SK-N-SH (cell line): Measurements from ENCODE around the gene HCST. TPM values are rescaled to one million over a fixed set of nuclear protein-coding genes. Genes with fewer than 3 reads are reported as not detected.
A peak's percentile ranks its signal among the peaks of the same experiment; 100 is the strongest.

ENCODE experiments used
- CTCF ChIA-PET: fragments of 300-600, 350-600 bp; formaldehyde crosslinking; extraction: SDS; loops from one replicate; lab custom pipeline; 2021; lab: Yijun Ruan, JAX
- POLR2A ChIA-PET: fragments of 350-600 bp; sonication (Branson Sonifier 250); formaldehyde crosslinking; extraction: SDS; loops from one replicate; lab custom pipeline; 2020; ENCODE audit warnings: antibody characterized with exemption, inconsistent platforms; lab: Yijun Ruan, JAX
- DNase-seq: peaks from one replicate; pipeline ENCODE4 v3.0.0; 2012
- H2AFZ ChIP-seq: fragments of 200-600 bp; sonication (generic); 2 replicates; pipeline ENCODE4 v1.8.1; 2016; ENCODE audit warnings: antibody characterized with exemption, mild to moderate bottlenecking, low read depth
- H3F3A ChIP-seq: fragments of 200-600 bp; sonication (generic); replicated peaks from 2 replicates; pipeline ENCODE3; 2016; ENCODE audit warnings: antibody characterized with exemption, mild to moderate bottlenecking; ENCODE audit not compliant: insufficient read depth
- H3K27ac ChIP-seq, 2 experiments: fragments of 200-500 bp in 1 of 2; fragments of 200-600 bp in 1 of 2; sonication (Bioruptor generic) in 1 of 2; sonication (generic), shearing (Covaris generic) in 1 of 2; 2 replicates each; pipeline versions ENCODE4 v1.5.1 to v1.6.1; 2014 to 2016; ENCODE audit warnings: low read depth in 2 of 2, inconsistent platforms in 1 of 2, low read length in 1 of 2, mild to moderate bottlenecking in 1 of 2, mixed read lengths in 1 of 2
- H3K27me3 ChIP-seq: fragments of 200-600 bp; sonication (generic), shearing (Covaris generic); 2 replicates; pipeline ENCODE4 v1.6.1; 2016; ENCODE audit warnings: mixed run types; ENCODE audit not compliant: insufficient read depth
- H3K36me3 ChIP-seq, 2 experiments: fragments of 200-500 bp in 1 of 2; fragments of 200-600 bp in 1 of 2; sonication (Bioruptor generic) in 1 of 2; sonication (generic) in 1 of 2; replicated peaks in 1 of 2; 2 replicates each; pipeline versions ENCODE3 to v1.5.1; 2014 to 2016; ENCODE audit warnings: low read length in 1 of 2, mild to moderate bottlenecking in 1 of 2; ENCODE audit not compliant: insufficient read depth in 2 of 2, control insufficient read depth in 1 of 2
- H3K4me1 ChIP-seq, 2 experiments: fragments of 200-500 bp in 1 of 2; fragments of 200-600 bp in 1 of 2; sonication (Bioruptor generic) in 1 of 2; sonication (generic), shearing (Covaris generic) in 1 of 2; 2 replicates each; pipeline versions ENCODE4 v1.5.1 to v1.6.1; 2014 to 2016; ENCODE audit warnings: low read depth in 1 of 2, low read length in 1 of 2, mixed run types in 1 of 2; ENCODE audit not compliant: insufficient read depth in 2 of 2, control insufficient read depth in 1 of 2
- H3K4me2 ChIP-seq: fragments of 200-600 bp; sonication (generic), shearing (Covaris generic); 2 replicates; pipeline ENCODE4 v1.6.1; 2017; ENCODE audit warnings: mixed run types
- H3K4me3 ChIP-seq, 2 experiments: fragments of 200-500 bp in 1 of 2; fragments of 200-600 bp in 1 of 2; sonication (Bioruptor generic) in 1 of 2; sonication (generic), shearing (Covaris generic) in 1 of 2; 2 replicates each; pipeline versions ENCODE4 v1.5.1 to v1.8.1; 2014 to 2016; ENCODE audit warnings: low read depth in 2 of 2, inconsistent platforms in 1 of 2, low read length in 1 of 2, mild to moderate bottlenecking in 1 of 2, mixed read lengths in 1 of 2, moderate library complexity in 1 of 2
- H3K79me2 ChIP-seq: fragments of 200-600 bp; sonication (generic); 2 replicates; pipeline ENCODE4 v1.8.1; 2017; ENCODE audit warnings: mild to moderate bottlenecking; ENCODE audit not compliant: insufficient read depth
- H3K9ac ChIP-seq: fragments of 200-600 bp; sonication (generic); 2 replicates; pipeline ENCODE4 v1.6.1; 2017; ENCODE audit warnings: mixed run types
- H3K9me2 ChIP-seq: fragments of 200-600 bp; sonication (generic); 2 replicates; pipeline ENCODE4 v1.6.1; 2017; ENCODE audit warnings: mixed run types
- H3K9me3 ChIP-seq: fragments of 200-600 bp; sonication (generic); 2 replicates; pipeline ENCODE4 v1.6.1; 2017; ENCODE audit warnings: mixed run types, mild to moderate bottlenecking, moderate library complexity
- H4K20me1 ChIP-seq: fragments of 200-600 bp; sonication (generic); 2 replicates; pipeline ENCODE4 v1.6.1; 2017; ENCODE audit warnings: mild to moderate bottlenecking, mixed run types; ENCODE audit not compliant: insufficient read depth
- CHD2 ChIP-seq: fragments of 150-350 bp; IDR thresholded peaks from 2 replicates; pipeline ENCODE4 v1.6.1; 2018; ENCODE audit warnings: low read length; ENCODE audit not compliant: partially characterized antibody
- CTCF ChIP-seq: fragments of 200-600 bp; sonication (generic); IDR thresholded peaks from 2 replicates; pipeline ENCODE4 v1.6.1; 2017; ENCODE audit warnings: antibody characterized with exemption, mild to moderate bottlenecking, moderate library complexity
- ELF1 ChIP-seq: IDR thresholded peaks from 2 replicates; pipeline ENCODE4 v1.4.0; 2012
- EP300 ChIP-seq, 2 experiments: IDR thresholded peaks; 2 replicates each; pipeline versions ENCODE4 v1.4.0 to v1.6.1; 2012; ENCODE audit warnings: borderline replicate concordance in 1 of 2, low read depth in 1 of 2, low read length in 1 of 2
- EZH2phosphoT487 ChIP-seq: fragments of 200-600 bp; sonication (generic); IDR thresholded peaks from 2 replicates; pipeline ENCODE4 v1.6.1; 2017; ENCODE audit warnings: low read depth, mixed run types, mild to moderate bottlenecking, antibody characterized with exemption, moderate library complexity, borderline replicate concordance
- FOSL2 ChIP-seq: IDR thresholded peaks from 2 replicates; pipeline ENCODE4 v1.4.0; 2012; ENCODE audit warnings: low read depth, mild to moderate bottlenecking, moderate library complexity, borderline replicate concordance
- FOXM1 ChIP-seq: IDR thresholded peaks from 2 replicates; pipeline ENCODE4 v1.4.0; 2012; ENCODE audit warnings: low read depth, mild to moderate bottlenecking
- GABPA ChIP-seq: IDR thresholded peaks from 2 replicates; pipeline ENCODE4 v1.4.0; 2012; ENCODE audit warnings: low read depth, mild to moderate bottlenecking
- GATA2 ChIP-seq: sonication (generic); formaldehyde crosslinking; IDR thresholded peaks from 2 replicates; pipeline ENCODE4 v1.5.0; 2020; ENCODE audit warnings: mild to moderate bottlenecking, missing genetic modification reagents
- JUND ChIP-seq: IDR thresholded peaks from 2 replicates; pipeline ENCODE4 v1.4.0; 2012
- MEF2A ChIP-seq: IDR thresholded peaks from 2 replicates; pipeline ENCODE4 v1.4.0; 2012; ENCODE audit warnings: low read depth, borderline replicate concordance
- MXI1 ChIP-seq: IDR thresholded peaks from 2 replicates; pipeline ENCODE4 v1.6.1; 2012; ENCODE audit warnings: mild to moderate bottlenecking, low read depth, low read length, improper control_type of control experiment
- NFIC ChIP-seq: IDR thresholded peaks from 2 replicates; pipeline ENCODE4 v1.4.0; 2012; ENCODE audit warnings: borderline replicate concordance
- PBX3 ChIP-seq: IDR thresholded peaks from 2 replicates; pipeline ENCODE4; 2012
- RAD21 ChIP-seq: IDR thresholded peaks from 2 replicates; pipeline ENCODE4 v1.6.1; 2012; ENCODE audit warnings: mild to moderate bottlenecking, low read length
- RCOR1 ChIP-seq: fragments of 150-350 bp; IDR thresholded peaks from 2 replicates; pipeline ENCODE4 v1.6.1; 2017; ENCODE audit warnings: antibody characterized with exemption, low read length
- RFX5 ChIP-seq: IDR thresholded peaks from 2 replicates; pipeline ENCODE4 v1.6.1; 2012; ENCODE audit warnings: mild to moderate bottlenecking, improper control_type of control experiment, low read length
- RXRA ChIP-seq: IDR thresholded peaks from 2 replicates; pipeline ENCODE4 v1.4.0; 2012; ENCODE audit warnings: low read depth, mild to moderate bottlenecking, borderline replicate concordance
- SIN3A ChIP-seq: IDR thresholded peaks from 2 replicates; pipeline ENCODE4 v1.6.1; 2012; ENCODE audit warnings: low read depth, mild to moderate bottlenecking, low read length, moderate library complexity, borderline replicate concordance
- SMC3 ChIP-seq: IDR thresholded peaks from 2 replicates; pipeline ENCODE4 v1.6.1; 2012; ENCODE audit warnings: low read depth, low read length, improper control_type of control experiment
- TAF1 ChIP-seq: IDR thresholded peaks from 2 replicates; pipeline ENCODE4 v1.6.1; 2012; ENCODE audit warnings: low read depth, mild to moderate bottlenecking, low read length, moderate library complexity, borderline replicate concordance
- TCF12 ChIP-seq: IDR thresholded peaks from 2 replicates; pipeline ENCODE4 v1.4.0; 2012
- TEAD4 ChIP-seq: IDR thresholded peaks from 2 replicates; pipeline ENCODE4 v1.4.0; 2012; ENCODE audit warnings: mild to moderate bottlenecking, borderline replicate concordance; ENCODE audit not compliant: insufficient read depth
- USF1 ChIP-seq: IDR thresholded peaks from 2 replicates; pipeline ENCODE4 v1.4.0; 2012; ENCODE audit warnings: low read depth, borderline replicate concordance
- USF2 ChIP-seq: fragments of 150-350 bp; IDR thresholded peaks from 2 replicates; pipeline ENCODE4 v1.6.1; 2017; ENCODE audit warnings: antibody characterized with exemption, low read length, low read depth, borderline replicate concordance
- YY1 ChIP-seq: IDR thresholded peaks from 2 replicates; pipeline ENCODE4 v1.4.0; 2012; ENCODE audit warnings: low read depth, mild to moderate bottlenecking
- ZBTB33 ChIP-seq: IDR thresholded peaks from 2 replicates; pipeline ENCODE4 v1.4.0; 2012; ENCODE audit warnings: low read depth, borderline replicate concordance
- WGBS: methylation state at CpG from one replicate; pipeline ENCODE4 v1.1.6; 2017; ENCODE audit warnings: low lambda C conversion rate; 5-methylcytosine and 5-hydroxymethylcytosine counted together
- polyA plus RNA-seq, 3 experiments: library from polyadenylated mRNA; depleted of rRNA; stranded (reverse); fragments of >200 nt; gene quantifications; 2 replicates each; pipeline ENCODE4 v1.2.3, GENCODE V29; 2012

HCST gene
- polyA plus RNA-seq, 1 of the 3 experiments (the other 2 are of a cell fraction), result 0.59 TPM

GRCh38 chr19:35899547-35900214, 2.6 kb upstream of the HCST start:
- WGBS, result 0% methylated on average over 14 of the region's 43 CpGs
- POLR2A ChIA-PET, result interaction anchor here (1.4 kb wide), 1 partner anchor 32 kb away, joined by 5 read pairs; no protein-coding TSS in a partner anchor
- TF ChIP-seq GATA2 (CRISPR knock-in tag) (no peak), RFX5 (no peak), USF1 (no peak), PBX3 (no peak), TCF12 (no peak; the same call in 1 of the 2 replicates), MXI1 (peak; percentile 82; the same call in 1 of the 2 replicates), ZBTB33 (no peak), SIN3A (peak; percentile 41; the same call in 1 of the 2 replicates), CHD2 (peak; percentile 78), RCOR1 (no peak), ELF1 (no peak), TAF1 (no peak), TEAD4 (no peak), CTCF (no peak), GABPA (no peak; the same call in 1 of the 2 replicates), EZH2phosphoT487 (no peak), RXRA (no peak), JUND (no peak), SMC3 (no peak), FOSL2 (no peak), USF2 (no peak), MEF2A (no peak), YY1 (0 out of 2 replicates have a peak, but pooled peaks have one; percentile 39), NFIC (no peak), EP300 (IDR thresholded peaks at IDR 0.05; ENCODE audit: borderline replicate concordance in 1 of 2, low read depth in 1 of 2, low read length in 1 of 2) (no peak), FOXM1 (no peak), RAD21 (no peak)

More at GRCh38 chr19:35899547-35900214, 2.6 kb upstream of the HCST start:
- peaks cover 11% of the 10 kb centered on the region; the same call in 1 of the 2 replicates for H3K79me2 ChIP-seq
- peak; percentile 95 for DNase-seq
- H3K36me3 ChIP-seq, result peaks cover 0 to 3% of the 10 kb centered on the region in 2 experiments
- peak overlapping the region; percentile 94 for H2AFZ ChIP-seq
- no peaks in the 10 kb centered on the region for H4K20me1 ChIP-seq
- no peaks in the 10 kb centered on the region for H3K9me3 ChIP-seq
- peak overlapping the region; percentile 100 for H3K4me2 ChIP-seq
- CTCF ChIA-PET, result interaction anchor here (1.5 kb wide), 1 partner anchor 19 kb away, joined by 4 read pairs; no protein-coding TSS in a partner anchor
- H3K9me2 ChIP-seq, result no peaks in the 10 kb centered on the region
- H3K27me3 ChIP-seq, result no peaks in the 10 kb centered on the region
- peak overlapping the region; percentile 69 to 100 for H3K4me3 ChIP-seq
- H3K9ac ChIP-seq, result peak overlapping the region; percentile 83
- peaks cover 10% of the 10 kb centered on the region for H3F3A ChIP-seq
- H3K4me1 ChIP-seq, result peaks cover 8 to 22% of the 10 kb centered on the region in 2 experiments; a peak in 3 of 4 replicates
- H3K27ac ChIP-seq, result peak overlapping the region; percentile 30 to 54
